Measurements from ENCODE around the gene PREX1. TPM values are rescaled to one million over a fixed set of nuclear protein-coding genes. Genes with fewer than 3 reads are reported as not detected.
"Not testable (repeated sequence)": the region's sequence is repeated elsewhere in the genome, so short reads cannot be mapped to it uniquely, and the experiment has no call there.

Gene PREX1
- polyA plus RNA-seq, 3 donors: 12.2 to 16.7 (median 14.1) TPM

- no peak for DNase-seq (ENCODE audit: extremely low read depth in 1 of 11, low read depth in 9 of 11, low spot score in 4 of 11)
These were observed 23.1 kb upstream of the PREX1 start for GRCh38 chr20:48850977-48851299.

GRCh38 chr20:48850257-48850976, 22.6 kb upstream of the PREX1 start:
- no peak for DNase-seq (ENCODE audit: extremely low read depth in 1 of 11, low read depth in 9 of 11, low spot score in 4 of 11)

GRCh38 chr20:48849779-48850178, 22.0 kb upstream of the PREX1 start:
- no peak for DNase-seq (ENCODE audit: extremely low read depth in 1 of 11, low read depth in 9 of 11, low spot score in 4 of 11)

- DNase-seq (ENCODE audit: extremely low read depth in 1 of 11, low read depth in 9 of 11, low spot score in 4 of 11): no peak
These were observed 21.5 kb upstream of the PREX1 start for GRCh38 chr20:48849299-48849698.

- DNase-seq (ENCODE audit: extremely low read depth in 1 of 11, low read depth in 9 of 11, low spot score in 4 of 11): no peak
These were observed 19.9 kb upstream of the PREX1 start for GRCh38 chr20:48847498-48848205.

GRCh38 chr20:48846516-48847492, 19.0 kb upstream of the PREX1 start:
- no peak for DNase-seq (ENCODE audit: extremely low read depth in 1 of 11, low read depth in 9 of 11, low spot score in 4 of 11)

GRCh38 chr20:48845721-48846306, 18.0 kb upstream of the PREX1 start:
- no peak for DNase-seq (ENCODE audit: extremely low read depth in 1 of 11, low read depth in 9 of 11, low spot score in 4 of 11)

GRCh38 chr20:48844996-48845395, 17.2 kb upstream of the PREX1 start:
- no peak for DNase-seq (ENCODE audit: extremely low read depth in 1 of 11, low read depth in 9 of 11, low spot score in 4 of 11)

- DNase-seq (ENCODE audit: extremely low read depth in 1 of 11, low read depth in 9 of 11, low spot score in 4 of 11): not testable (repeated sequence)
These were observed 16.1 kb upstream of the PREX1 start for GRCh38 chr20:48843896-48844295.

GRCh38 chr20:48843057-48843806, 15.4 kb upstream of the PREX1 start:
- no peak for DNase-seq (ENCODE audit: extremely low read depth in 1 of 11, low read depth in 9 of 11, low spot score in 4 of 11)

- no peak for DNase-seq (ENCODE audit: extremely low read depth in 1 of 11, low read depth in 9 of 11, low spot score in 4 of 11)
These were observed 14.2 kb upstream of the PREX1 start for GRCh38 chr20:48841875-48842529.

- no peak for DNase-seq (ENCODE audit: extremely low read depth in 1 of 11, low read depth in 9 of 11, low spot score in 4 of 11)
These were observed 13.5 kb upstream of the PREX1 start for GRCh38 chr20:48841196-48841874.

GRCh38 chr20:48839154-48839917, 11.5 kb upstream of the PREX1 start:
- no peak for DNase-seq (ENCODE audit: extremely low read depth in 1 of 11, low read depth in 9 of 11, low spot score in 4 of 11)

GRCh38 chr20:48837014-48837413, 9.2 kb upstream of the PREX1 start:
- DNase-seq (ENCODE audit: extremely low read depth in 1 of 11, low read depth in 9 of 11, low spot score in 4 of 11): no peak

- DNase-seq (ENCODE audit: extremely low read depth in 1 of 11, low read depth in 9 of 11, low spot score in 4 of 11): no peak
These were observed 7.6 kb upstream of the PREX1 start for GRCh38 chr20:48835390-48835789.

- DNase-seq (ENCODE audit: extremely low read depth in 1 of 11, low read depth in 9 of 11, low spot score in 4 of 11): no peak
These were observed 6.5 kb upstream of the PREX1 start for GRCh38 chr20:48834278-48834677.

- DNase-seq (ENCODE audit: extremely low read depth in 1 of 11, low read depth in 9 of 11, low spot score in 4 of 11): no peak
These were observed 4.6 kb upstream of the PREX1 start for GRCh38 chr20:48832405-48832730.
